WTC11 (cell line): Measurements from ENCODE around the gene GEMIN5. TPM values are rescaled to one million over a fixed set of nuclear protein-coding genes. Genes with fewer than 3 reads are reported as not detected.

Experiments used
- ATAC-seq: fragments of 200-7000 bp; cut with Tn5 transposase; 2 replicates; pipeline ENCODE4 v1.10.0; 2021; ENCODE audit warnings: mild to moderate bottlenecking, moderate library complexity
- CTCF ChIA-PET: fragments of 300-600 bp; sonication (Branson Sonifier 250); formaldehyde crosslinking; loops from one replicate; lab custom pipeline; 2021; ENCODE audit warnings: antibody characterized with exemption; lab: Charles Lee
- POLR2A ChIA-PET: fragments of 350-600 bp; sonication (Branson Sonifier 250); formaldehyde crosslinking; loops from one replicate; lab custom pipeline; 2021; ENCODE audit warnings: antibody characterized with exemption; lab: Charles Lee
- DNase-seq: peaks from one replicate; pipeline ENCODE4 v3.0.0; 2021; ENCODE audit warnings: low spot score
- H3K27ac Mint-ChIP-seq: 2 replicates; pipeline ENCODE4 v1.8.0; 2021; ENCODE audit warnings: mixed read lengths
- H3K27me3 Mint-ChIP-seq: 2 replicates; pipeline ENCODE4 v1.8.0; 2021; ENCODE audit warnings: low read depth, mild to moderate bottlenecking, moderate library complexity, mixed read lengths
- H3K36me3 Mint-ChIP-seq: 2 replicates; pipeline ENCODE4 v1.8.0; 2021; ENCODE audit warnings: mixed read lengths
- H3K4me1 Mint-ChIP-seq: 2 replicates; pipeline ENCODE4 v1.8.0; 2022; ENCODE audit warnings: mixed read lengths
- H3K4me3 Mint-ChIP-seq: 2 replicates; pipeline ENCODE4 v1.8.0; 2021; ENCODE audit warnings: mild to moderate bottlenecking, moderate library complexity, mixed read lengths
- H3K9me3 Mint-ChIP-seq: 2 replicates; pipeline ENCODE4 v1.8.0; 2021; ENCODE audit warnings: mixed read lengths
- CREM ChIP-seq: sonication (generic); formaldehyde crosslinking; IDR thresholded peaks from 2 replicates; pipeline ENCODE4 v1.8.1; 2022; ENCODE audit warnings: mild to moderate bottlenecking, missing genetic modification reagents, moderate library complexity
- ESRRA ChIP-seq: sonication (generic); formaldehyde crosslinking; IDR thresholded peaks from 2 replicates; pipeline ENCODE4 v1.8.1; 2022; ENCODE audit warnings: mild to moderate bottlenecking, missing genetic modification reagents, borderline replicate concordance
- ETV6 ChIP-seq: sonication (generic); formaldehyde crosslinking; IDR thresholded peaks from 2 replicates; pipeline ENCODE4 v1.8.1; 2022; ENCODE audit warnings: mild to moderate bottlenecking, missing genetic modification reagents
- FOXP1 ChIP-seq: sonication (generic); formaldehyde crosslinking; IDR thresholded peaks from 2 replicates; pipeline ENCODE4 v1.8.0; 2022; ENCODE audit warnings: missing genetic modification reagents, mild to moderate bottlenecking, moderate library complexity, borderline replicate concordance
- GABPB1 ChIP-seq: sonication (generic); formaldehyde crosslinking; IDR thresholded peaks from 2 replicates; pipeline ENCODE4 v1.8.1; 2023; ENCODE audit warnings: mild to moderate bottlenecking, missing genetic modification reagents
- GTF2I ChIP-seq: fragments of 250-450 bp; sonication (Bioruptor Pico); conservative IDR thresholded peaks from 2 replicates; pipeline ENCODE4 v1.4.0; 2021; ENCODE audit warnings: mild to moderate bottlenecking
- IRF2 ChIP-seq: sonication (generic); formaldehyde crosslinking; IDR thresholded peaks from 2 replicates; pipeline ENCODE4 v1.8.0; 2022; ENCODE audit warnings: low read depth, missing genetic modification reagents, borderline replicate concordance
- MXD4 ChIP-seq: fragments of 250-450 bp; sonication (Bioruptor Pico); IDR thresholded peaks from 2 replicates; pipeline ENCODE4 v1.8.0; 2021; ENCODE audit warnings: mild to moderate bottlenecking, moderate library complexity, borderline replicate concordance
- NFATC4 ChIP-seq: fragments of 250-450 bp; sonication (Bioruptor Pico); IDR thresholded peaks from 2 replicates; pipeline ENCODE4 v1.9.0; 2021; ENCODE audit warnings: mild to moderate bottlenecking
- NFE2L1 ChIP-seq: sonication (generic); formaldehyde crosslinking; IDR thresholded peaks from 2 replicates; pipeline ENCODE4 v1.8.1; 2023; ENCODE audit warnings: missing genetic modification reagents
- NFYB ChIP-seq: sonication (generic); formaldehyde crosslinking; conservative IDR thresholded peaks from 2 replicates; pipeline ENCODE4 v1.8.0; 2022; ENCODE audit warnings: low read depth, missing genetic modification reagents
- OVOL2 ChIP-seq: fragments of 250-450 bp; sonication (Bioruptor Pico); IDR thresholded peaks from 2 replicates; pipeline ENCODE4 v1.9.0; 2021; ENCODE audit warnings: mild to moderate bottlenecking, borderline replicate concordance
- TP53 ChIP-seq: sonication (generic); formaldehyde crosslinking; IDR thresholded peaks from 2 replicates; pipeline ENCODE4 v1.8.1; 2023; ENCODE audit warnings: mild to moderate bottlenecking, missing genetic modification reagents
- ZNF138 ChIP-seq: sonication (generic); formaldehyde crosslinking; conservative IDR thresholded peaks from 2 replicates; pipeline ENCODE4 v1.8.1; 2022; ENCODE audit warnings: mild to moderate bottlenecking, moderate library complexity, missing genetic modification reagents
- ZNF263 ChIP-seq: sonication (generic); formaldehyde crosslinking; IDR thresholded peaks from 2 replicates; pipeline ENCODE4 v1.8.1; 2022; ENCODE audit warnings: low read depth, mild to moderate bottlenecking, moderate library complexity, missing genetic modification reagents
- total RNA-seq: library from RNA; stranded (reverse); gene quantifications from 3 replicates; pipeline ENCODE4 v1.2.3, GENCODE V29; 2021
- TF ChIP-seq, protein P1 (sequence below): fragments of 250-450 bp; sonication (Bioruptor Pico); IDR thresholded peaks from 2 replicates; pipeline ENCODE4 v1.8.0; 2021; ENCODE audit warnings: mild to moderate bottlenecking
- TF ChIP-seq, protein P2 (sequence below): fragments of 250-450 bp; sonication (Bioruptor Pico); conservative IDR thresholded peaks from 2 replicates; pipeline ENCODE4 v1.9.0; 2021; ENCODE audit warnings: mild to moderate bottlenecking
- TF ChIP-seq, protein P3 (sequence below): sonication (generic); formaldehyde crosslinking; IDR thresholded peaks from 2 replicates; pipeline ENCODE4 v1.8.0; 2022; ENCODE audit warnings: mild to moderate bottlenecking, missing genetic modification reagents
- TF ChIP-seq, protein P4 (sequence below): fragments of 200-600 bp; IDR thresholded peaks from 2 replicates; pipeline ENCODE4 v1.8.0; 2022; ENCODE audit warnings: antibody characterized with exemption
- TF ChIP-seq, protein P5 (sequence below): sonication (generic); formaldehyde crosslinking; IDR thresholded peaks from 2 replicates; pipeline ENCODE4 v1.8.1; 2023; ENCODE audit warnings: mild to moderate bottlenecking, missing genetic modification reagents
- TF ChIP-seq, protein P6 (sequence below): fragments of 250-450 bp; sonication (Bioruptor Pico); IDR thresholded peaks from 2 replicates; pipeline ENCODE4 v1.9.0; 2021; ENCODE audit warnings: mild to moderate bottlenecking, borderline replicate concordance

GEMIN5 gene
- total RNA-seq, 1 experiment from 2014 or later, result 34.8 TPM

DNA sequence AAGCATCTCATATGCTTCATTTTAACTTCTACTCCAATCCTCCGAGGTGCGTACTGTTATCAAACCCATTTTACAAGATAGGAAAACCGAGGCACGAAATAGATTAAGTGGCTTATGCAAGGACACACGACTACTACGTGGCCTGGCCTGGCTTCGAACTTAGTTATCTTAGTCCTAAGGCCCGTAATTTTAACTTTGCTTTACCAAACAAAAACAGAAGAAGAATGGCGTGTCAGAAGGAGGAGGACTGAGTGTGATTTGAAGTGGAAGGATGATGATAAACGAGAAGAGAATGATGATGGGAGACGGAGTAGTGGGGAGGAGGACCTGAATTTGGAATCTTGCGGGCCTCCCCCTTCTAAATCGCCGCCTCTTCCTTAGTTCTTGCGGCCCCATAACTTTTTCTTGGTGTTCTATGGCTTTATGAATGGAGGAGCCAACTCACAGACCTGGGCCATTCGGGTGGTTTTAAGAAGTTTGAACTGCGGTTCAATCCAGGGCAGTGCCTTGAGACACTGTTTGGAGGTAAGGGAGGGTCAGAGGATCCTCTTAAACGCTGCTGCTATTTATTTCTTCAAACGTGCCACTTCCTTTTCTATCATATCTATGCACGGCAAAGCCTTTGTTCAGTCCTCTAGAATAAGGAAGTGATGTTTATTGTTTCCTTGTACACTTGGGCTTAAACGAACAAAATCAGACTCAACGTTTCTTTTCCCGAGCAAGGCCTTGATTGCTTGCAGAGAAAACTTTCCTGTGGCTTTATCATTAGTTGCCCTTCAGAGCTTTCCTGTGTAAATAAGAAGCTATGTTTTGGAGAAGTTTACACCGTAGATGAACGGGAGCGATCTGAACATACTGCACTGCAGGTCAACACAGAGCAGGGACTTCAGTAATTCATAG lies 78.8 kb downstream of the GEMIN5 start:
- H3K27me3 Mint-ChIP-seq, result no peaks in the 10 kb centered on the region
- ChIA-PET CTCF (interaction anchor here (0.6 to 1.0 kb wide), 3 partner anchors 9 to 338 kb away, joined by 3 to 5 read pairs (median 5); no protein-coding TSS in a partner anchor), POLR2A (interaction anchor here (0.6 to 0.7 kb wide), 5 partner anchors 9 to 374 kb away, joined by 3 to 4 read pairs (median 3); no protein-coding TSS in a partner anchor)
- ATAC-seq (no peak), DNase-seq (no peak)
- no peaks in the 10 kb centered on the region for H3K9me3 Mint-ChIP-seq
- TF ChIP-seq ESRRA (CRISPR knock-in tag), result no peak
- TF ChIP-seq, protein P1, sequence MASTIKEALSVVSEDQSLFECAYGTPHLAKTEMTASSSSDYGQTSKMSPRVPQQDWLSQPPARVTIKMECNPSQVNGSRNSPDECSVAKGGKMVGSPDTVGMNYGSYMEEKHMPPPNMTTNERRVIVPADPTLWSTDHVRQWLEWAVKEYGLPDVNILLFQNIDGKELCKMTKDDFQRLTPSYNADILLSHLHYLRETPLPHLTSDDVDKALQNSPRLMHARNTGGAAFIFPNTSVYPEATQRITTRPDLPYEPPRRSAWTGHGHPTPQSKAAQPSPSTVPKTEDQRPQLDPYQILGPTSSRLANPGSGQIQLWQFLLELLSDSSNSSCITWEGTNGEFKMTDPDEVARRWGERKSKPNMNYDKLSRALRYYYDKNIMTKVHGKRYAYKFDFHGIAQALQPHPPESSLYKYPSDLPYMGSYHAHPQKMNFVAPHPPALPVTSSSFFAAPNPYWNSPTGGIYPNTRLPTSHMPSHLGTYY (CRISPR knock-in tag), result no peak
- no peak for TF ChIP-seq OVOL2
- no peak for TF ChIP-seq NFYB (CRISPR knock-in tag)
- TF ChIP-seq MXD4, result no peak
- TF ChIP-seq, protein P2, sequence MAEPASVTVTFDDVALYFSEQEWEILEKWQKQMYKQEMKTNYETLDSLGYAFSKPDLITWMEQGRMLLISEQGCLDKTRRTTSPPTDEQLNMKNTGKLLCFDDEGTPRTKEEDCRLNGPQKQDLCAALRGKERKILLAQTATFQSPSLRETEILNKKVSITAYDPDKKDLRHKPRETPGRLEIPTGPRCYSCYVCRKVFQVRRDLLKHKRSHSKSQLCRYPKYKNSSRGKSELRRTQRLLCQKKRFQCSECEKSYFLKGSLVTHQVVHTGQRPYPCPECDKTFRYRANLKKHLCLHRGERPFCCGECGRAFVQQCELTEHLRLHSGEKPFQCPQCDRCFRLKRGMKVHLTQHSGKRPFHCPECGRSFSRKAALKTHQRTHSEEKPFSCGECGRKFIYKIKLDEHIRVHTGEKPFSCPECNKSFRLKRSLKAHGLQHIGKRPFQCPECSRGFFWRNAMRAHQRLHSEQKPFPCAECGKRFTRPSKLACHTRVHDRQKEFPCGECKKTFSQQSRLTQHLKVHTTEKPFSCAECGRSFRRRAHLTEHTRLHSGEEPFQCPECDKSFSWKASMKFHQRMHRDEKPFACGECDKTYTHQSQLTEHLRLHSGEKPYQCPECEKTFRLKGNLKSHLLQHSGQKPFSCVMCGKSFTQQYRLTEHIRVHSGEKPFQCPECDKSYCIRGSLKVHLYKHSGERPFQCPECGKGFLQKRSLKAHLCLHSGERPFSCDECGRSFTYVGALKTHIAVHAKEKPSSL (CRISPR knock-in tag), result no peak
- TF ChIP-seq ZNF263 (CRISPR knock-in tag), result no peak
- TF ChIP-seq GTF2I (CRISPR knock-in tag), result 0 out of 2 replicates have a peak, but pooled peaks have one; percentile 61
- H3K4me1 Mint-ChIP-seq, result peaks cover 28% of the 10 kb centered on the region
- peak overlapping the region; percentile 82 for H3K27ac Mint-ChIP-seq
- H3K4me3 Mint-ChIP-seq, result peak overlapping the region; percentile 92
- H3K36me3 Mint-ChIP-seq, result peaks cover 20% of the 10 kb centered on the region

DNA sequence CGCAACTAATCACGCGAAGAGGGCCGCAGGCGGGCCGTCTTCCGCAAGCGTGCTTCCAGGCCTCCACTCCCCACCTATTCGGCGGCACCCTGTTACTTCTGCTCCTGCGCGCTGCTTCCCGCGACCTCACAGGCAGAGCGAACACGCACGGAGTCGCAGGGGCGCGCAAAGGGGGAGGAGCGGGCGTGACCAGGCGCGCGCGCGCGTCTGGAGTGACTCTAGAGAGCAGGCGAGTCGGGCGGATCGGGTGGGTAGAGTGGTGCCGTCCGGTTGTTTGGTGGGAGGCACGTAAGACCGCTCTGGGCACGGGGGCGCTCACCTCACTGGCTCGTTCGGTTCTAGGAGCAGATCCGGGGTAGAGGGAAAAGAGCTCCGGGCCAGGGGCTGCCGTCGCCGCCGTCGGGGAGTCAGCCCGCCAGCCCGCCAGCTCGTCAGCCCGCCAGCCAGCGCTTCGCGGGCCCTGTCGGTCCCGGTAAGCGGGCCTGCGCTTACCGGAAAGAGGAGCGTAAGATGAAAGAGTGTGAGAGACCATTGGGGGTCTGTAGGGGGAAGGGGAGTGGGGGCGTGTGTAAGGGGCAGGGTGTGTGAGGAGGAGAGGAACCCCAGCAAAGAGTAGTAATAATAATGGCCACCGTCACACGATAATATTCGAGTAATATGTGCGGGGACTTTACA lies 79.6 kb downstream of the GEMIN5 start, which contains the start of gene CNOT8:
Gene CNOT8, plus strand, starts transcription at position 331 of the 675 bp plus-strand sequence. CDS start 4,652 bp downstream, outside the sequence.
- H3K27ac Mint-ChIP-seq, result peak within 1 kb of the TSS; percentile 100
- no peaks in the 10 kb centered on the region for H3K27me3 Mint-ChIP-seq
- DNase-seq (peak; percentile 97), ATAC-seq (peak; percentile 88)
- no peaks in the 10 kb centered on the region for H3K9me3 Mint-ChIP-seq
- H3K4me1 Mint-ChIP-seq, result peaks cover 28% of the 10 kb centered on the region
- CTCF ChIA-PET, result interaction anchor here (0.6 to 1.1 kb wide), 4 partner anchors 10 to 337 kb away, joined by 3 to 5 read pairs (median 4); no protein-coding TSS in a partner anchor
- H3K36me3 Mint-ChIP-seq, result peaks cover 13% of the 10 kb centered on the region
- H3K4me3 Mint-ChIP-seq, result peak within 1 kb of the TSS; percentile 92
- POLR2A ChIA-PET, result interaction anchor here (0.6 to 0.7 kb wide), 5 partner anchors 10 to 373 kb away, joined by 3 to 4 read pairs (median 3); no protein-coding TSS in a partner anchor
- TF ChIP-seq NFE2L1 (CRISPR knock-in tag) (no peak), ZNF138 (CRISPR knock-in tag) (no peak), IRF2 (CRISPR knock-in tag) (no peak), TP53 (CRISPR knock-in tag) (no peak), NFATC4 (no peak), CREM (CRISPR knock-in tag) (0 out of 2 replicates have a peak, but pooled peaks have one; percentile 26), GABPB1 (CRISPR knock-in tag) (peak; percentile 66), ETV6 (CRISPR knock-in tag) (peak; percentile 69; the same call in 1 of the 2 replicates), FOXP1 (CRISPR knock-in tag) (peak; percentile 65; the same call in 1 of the 2 replicates)
- TF ChIP-seq, protein P3, sequence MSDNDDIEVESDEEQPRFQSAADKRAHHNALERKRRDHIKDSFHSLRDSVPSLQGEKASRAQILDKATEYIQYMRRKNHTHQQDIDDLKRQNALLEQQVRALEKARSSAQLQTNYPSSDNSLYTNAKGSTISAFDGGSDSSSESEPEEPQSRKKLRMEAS, result peak; percentile 86
- TF ChIP-seq, protein P4, sequence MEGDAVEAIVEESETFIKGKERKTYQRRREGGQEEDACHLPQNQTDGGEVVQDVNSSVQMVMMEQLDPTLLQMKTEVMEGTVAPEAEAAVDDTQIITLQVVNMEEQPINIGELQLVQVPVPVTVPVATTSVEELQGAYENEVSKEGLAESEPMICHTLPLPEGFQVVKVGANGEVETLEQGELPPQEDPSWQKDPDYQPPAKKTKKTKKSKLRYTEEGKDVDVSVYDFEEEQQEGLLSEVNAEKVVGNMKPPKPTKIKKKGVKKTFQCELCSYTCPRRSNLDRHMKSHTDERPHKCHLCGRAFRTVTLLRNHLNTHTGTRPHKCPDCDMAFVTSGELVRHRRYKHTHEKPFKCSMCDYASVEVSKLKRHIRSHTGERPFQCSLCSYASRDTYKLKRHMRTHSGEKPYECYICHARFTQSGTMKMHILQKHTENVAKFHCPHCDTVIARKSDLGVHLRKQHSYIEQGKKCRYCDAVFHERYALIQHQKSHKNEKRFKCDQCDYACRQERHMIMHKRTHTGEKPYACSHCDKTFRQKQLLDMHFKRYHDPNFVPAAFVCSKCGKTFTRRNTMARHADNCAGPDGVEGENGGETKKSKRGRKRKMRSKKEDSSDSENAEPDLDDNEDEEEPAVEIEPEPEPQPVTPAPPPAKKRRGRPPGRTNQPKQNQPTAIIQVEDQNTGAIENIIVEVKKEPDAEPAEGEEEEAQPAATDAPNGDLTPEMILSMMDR, result no peak
- TF ChIP-seq, protein P5, sequence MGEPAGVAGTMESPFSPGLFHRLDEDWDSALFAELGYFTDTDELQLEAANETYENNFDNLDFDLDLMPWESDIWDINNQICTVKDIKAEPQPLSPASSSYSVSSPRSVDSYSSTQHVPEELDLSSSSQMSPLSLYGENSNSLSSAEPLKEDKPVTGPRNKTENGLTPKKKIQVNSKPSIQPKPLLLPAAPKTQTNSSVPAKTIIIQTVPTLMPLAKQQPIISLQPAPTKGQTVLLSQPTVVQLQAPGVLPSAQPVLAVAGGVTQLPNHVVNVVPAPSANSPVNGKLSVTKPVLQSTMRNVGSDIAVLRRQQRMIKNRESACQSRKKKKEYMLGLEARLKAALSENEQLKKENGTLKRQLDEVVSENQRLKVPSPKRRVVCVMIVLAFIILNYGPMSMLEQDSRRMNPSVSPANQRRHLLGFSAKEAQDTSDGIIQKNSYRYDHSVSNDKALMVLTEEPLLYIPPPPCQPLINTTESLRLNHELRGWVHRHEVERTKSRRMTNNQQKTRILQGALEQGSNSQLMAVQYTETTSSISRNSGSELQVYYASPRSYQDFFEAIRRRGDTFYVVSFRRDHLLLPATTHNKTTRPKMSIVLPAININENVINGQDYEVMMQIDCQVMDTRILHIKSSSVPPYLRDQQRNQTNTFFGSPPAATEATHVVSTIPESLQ (CRISPR knock-in tag), result no peak
- TF ChIP-seq, protein P6, sequence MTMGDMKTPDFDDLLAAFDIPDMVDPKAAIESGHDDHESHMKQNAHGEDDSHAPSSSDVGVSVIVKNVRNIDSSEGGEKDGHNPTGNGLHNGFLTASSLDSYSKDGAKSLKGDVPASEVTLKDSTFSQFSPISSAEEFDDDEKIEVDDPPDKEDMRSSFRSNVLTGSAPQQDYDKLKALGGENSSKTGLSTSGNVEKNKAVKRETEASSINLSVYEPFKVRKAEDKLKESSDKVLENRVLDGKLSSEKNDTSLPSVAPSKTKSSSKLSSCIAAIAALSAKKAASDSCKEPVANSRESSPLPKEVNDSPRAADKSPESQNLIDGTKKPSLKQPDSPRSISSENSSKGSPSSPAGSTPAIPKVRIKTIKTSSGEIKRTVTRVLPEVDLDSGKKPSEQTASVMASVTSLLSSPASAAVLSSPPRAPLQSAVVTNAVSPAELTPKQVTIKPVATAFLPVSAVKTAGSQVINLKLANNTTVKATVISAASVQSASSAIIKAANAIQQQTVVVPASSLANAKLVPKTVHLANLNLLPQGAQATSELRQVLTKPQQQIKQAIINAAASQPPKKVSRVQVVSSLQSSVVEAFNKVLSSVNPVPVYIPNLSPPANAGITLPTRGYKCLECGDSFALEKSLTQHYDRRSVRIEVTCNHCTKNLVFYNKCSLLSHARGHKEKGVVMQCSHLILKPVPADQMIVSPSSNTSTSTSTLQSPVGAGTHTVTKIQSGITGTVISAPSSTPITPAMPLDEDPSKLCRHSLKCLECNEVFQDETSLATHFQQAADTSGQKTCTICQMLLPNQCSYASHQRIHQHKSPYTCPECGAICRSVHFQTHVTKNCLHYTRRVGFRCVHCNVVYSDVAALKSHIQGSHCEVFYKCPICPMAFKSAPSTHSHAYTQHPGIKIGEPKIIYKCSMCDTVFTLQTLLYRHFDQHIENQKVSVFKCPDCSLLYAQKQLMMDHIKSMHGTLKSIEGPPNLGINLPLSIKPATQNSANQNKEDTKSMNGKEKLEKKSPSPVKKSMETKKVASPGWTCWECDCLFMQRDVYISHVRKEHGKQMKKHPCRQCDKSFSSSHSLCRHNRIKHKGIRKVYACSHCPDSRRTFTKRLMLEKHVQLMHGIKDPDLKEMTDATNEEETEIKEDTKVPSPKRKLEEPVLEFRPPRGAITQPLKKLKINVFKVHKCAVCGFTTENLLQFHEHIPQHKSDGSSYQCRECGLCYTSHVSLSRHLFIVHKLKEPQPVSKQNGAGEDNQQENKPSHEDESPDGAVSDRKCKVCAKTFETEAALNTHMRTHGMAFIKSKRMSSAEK, result no peak
